PFSK-1 (cell line): Measurements from ENCODE around the gene HBD.

ENCODE experiments used
- FOXP2 ChIP-seq: optimal IDR thresholded peaks from 2 replicates; pipeline ENCODE3; 2011; ENCODE audit warnings: borderline replicate concordance, control low read depth, inconsistent platforms; ENCODE audit not compliant: insufficient read depth; ENCODE audit errors: extremely low read length, extremely low read depth
- POLR2AphosphoS5 ChIP-seq: IDR thresholded peaks from 2 replicates; pipeline ENCODE4 v1.6.1; 2012; ENCODE audit warnings: low read depth, mild to moderate bottlenecking, control low read depth, low read length, moderate library complexity
- SIN3A ChIP-seq: IDR thresholded peaks from 2 replicates; pipeline ENCODE4 v1.6.1; 2012; ENCODE audit warnings: mild to moderate bottlenecking, low read length, moderate library complexity, borderline replicate concordance; ENCODE audit not compliant: insufficient read depth
- TAF1 ChIP-seq: IDR thresholded peaks from 2 replicates; pipeline ENCODE4 v1.6.1; 2012; ENCODE audit warnings: low read length, control low read depth, borderline replicate concordance; ENCODE audit not compliant: insufficient read depth
- TF ChIP-seq, protein P1 (sequence below), 2 experiments: IDR thresholded peaks; 2 replicates each; pipeline versions ENCODE4 v1.6.1 to v1.8.0; 2011 to 2012; ENCODE audit warnings: low read depth in 2 of 2, low read length in 2 of 2, control low read depth in 1 of 2, inconsistent platforms in 1 of 2, mild to moderate bottlenecking in 1 of 2, moderate library complexity in 1 of 2; ENCODE audit not compliant: insufficient read depth in 1 of 2

The HBD gene

GRCh38 chr11:5275369-5276110, 41.3 kb upstream of the HBD start:
- no peak for TF ChIP-seq SIN3A
- TF ChIP-seq FOXP2, result no peak
- no peak for TF ChIP-seq POLR2AphosphoS5
- TF ChIP-seq, protein P1, sequence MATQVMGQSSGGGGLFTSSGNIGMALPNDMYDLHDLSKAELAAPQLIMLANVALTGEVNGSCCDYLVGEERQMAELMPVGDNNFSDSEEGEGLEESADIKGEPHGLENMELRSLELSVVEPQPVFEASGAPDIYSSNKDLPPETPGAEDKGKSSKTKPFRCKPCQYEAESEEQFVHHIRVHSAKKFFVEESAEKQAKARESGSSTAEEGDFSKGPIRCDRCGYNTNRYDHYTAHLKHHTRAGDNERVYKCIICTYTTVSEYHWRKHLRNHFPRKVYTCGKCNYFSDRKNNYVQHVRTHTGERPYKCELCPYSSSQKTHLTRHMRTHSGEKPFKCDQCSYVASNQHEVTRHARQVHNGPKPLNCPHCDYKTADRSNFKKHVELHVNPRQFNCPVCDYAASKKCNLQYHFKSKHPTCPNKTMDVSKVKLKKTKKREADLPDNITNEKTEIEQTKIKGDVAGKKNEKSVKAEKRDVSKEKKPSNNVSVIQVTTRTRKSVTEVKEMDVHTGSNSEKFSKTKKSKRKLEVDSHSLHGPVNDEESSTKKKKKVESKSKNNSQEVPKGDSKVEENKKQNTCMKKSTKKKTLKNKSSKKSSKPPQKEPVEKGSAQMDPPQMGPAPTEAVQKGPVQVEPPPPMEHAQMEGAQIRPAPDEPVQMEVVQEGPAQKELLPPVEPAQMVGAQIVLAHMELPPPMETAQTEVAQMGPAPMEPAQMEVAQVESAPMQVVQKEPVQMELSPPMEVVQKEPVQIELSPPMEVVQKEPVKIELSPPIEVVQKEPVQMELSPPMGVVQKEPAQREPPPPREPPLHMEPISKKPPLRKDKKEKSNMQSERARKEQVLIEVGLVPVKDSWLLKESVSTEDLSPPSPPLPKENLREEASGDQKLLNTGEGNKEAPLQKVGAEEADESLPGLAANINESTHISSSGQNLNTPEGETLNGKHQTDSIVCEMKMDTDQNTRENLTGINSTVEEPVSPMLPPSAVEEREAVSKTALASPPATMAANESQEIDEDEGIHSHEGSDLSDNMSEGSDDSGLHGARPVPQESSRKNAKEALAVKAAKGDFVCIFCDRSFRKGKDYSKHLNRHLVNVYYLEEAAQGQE (IDR thresholded peaks at IDR 0.05; ENCODE audit: insufficient read depth in 1 of 2, low read depth in 2 of 2, low read length in 2 of 2), result no peak
- no peak for TF ChIP-seq TAF1

DNA sequence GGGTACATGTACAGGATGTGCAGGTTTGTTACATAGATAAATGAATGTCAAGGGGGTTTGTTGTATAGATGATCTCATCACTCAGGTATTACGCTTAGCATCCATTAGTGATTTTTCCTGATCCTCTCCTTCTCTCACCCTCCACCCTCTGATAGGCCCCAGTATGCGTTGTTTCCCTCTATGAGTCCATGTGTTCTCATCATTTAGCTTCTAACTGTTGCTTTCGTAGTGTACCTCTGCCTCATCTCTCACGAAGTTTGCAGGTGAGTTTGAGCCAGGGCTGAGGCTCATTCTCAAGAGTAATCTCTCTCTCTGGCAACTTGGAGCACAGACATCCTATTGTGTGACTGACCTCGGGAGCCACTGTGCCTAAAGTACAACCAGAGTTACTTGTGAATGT, 40.1 kb upstream of the HBD start:
- no peak for TF ChIP-seq SIN3A
- no peak for TF ChIP-seq FOXP2
- TF ChIP-seq POLR2AphosphoS5, result no peak
- TF ChIP-seq TAF1, result no peak
- TF ChIP-seq, protein P1 (IDR thresholded peaks at IDR 0.05; ENCODE audit: insufficient read depth in 1 of 2, low read depth in 2 of 2, low read length in 2 of 2), result no peak

DNA sequence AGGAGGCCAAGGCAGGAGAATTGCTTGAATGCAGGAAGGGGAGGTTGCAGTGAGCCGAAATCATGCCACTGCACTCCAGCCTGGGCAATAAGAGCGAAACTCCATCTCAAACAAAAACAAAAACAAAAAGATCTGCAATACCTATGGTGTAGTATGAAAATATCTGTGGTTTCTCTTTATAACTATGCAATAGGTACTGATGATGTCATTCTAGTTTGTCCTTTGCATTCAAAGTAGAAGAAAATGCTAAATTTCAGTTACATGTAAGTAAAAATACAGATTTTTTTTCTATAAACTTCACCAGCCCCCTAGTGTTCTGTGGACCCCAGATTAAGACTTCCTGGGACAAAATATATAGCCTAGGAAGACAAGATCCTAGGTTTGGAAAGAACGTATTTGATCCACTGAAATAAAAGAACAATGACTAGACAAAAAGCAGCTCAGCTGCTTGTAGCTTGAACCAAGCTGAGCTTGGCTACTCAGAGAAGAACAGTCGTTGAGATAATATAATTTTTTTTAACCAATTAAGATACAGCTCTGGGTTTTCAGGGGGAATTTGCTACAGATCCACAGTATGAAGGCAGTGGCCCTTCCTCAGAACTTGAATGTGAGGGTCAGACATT, 38.2 kb upstream of the HBD start:
- no peak for TF ChIP-seq POLR2AphosphoS5

- TF ChIP-seq, protein P1 (IDR thresholded peaks at IDR 0.05; ENCODE audit: insufficient read depth in 1 of 2, low read depth in 2 of 2, low read length in 2 of 2), result no peak
- TF ChIP-seq FOXP2, result no peak
These were observed 35.4 kb upstream of the HBD start, which contains the start of gene HBE1 for GRCh38 chr11:5269715-5270147. Gene HBE1, minus strand, starts transcription at chr11:5269945. Its CDS starts 55 bp downstream, at chr11:5269890.

GRCh38 chr11:5267033-5267563, 32.8 kb upstream of the HBD start:
- TF ChIP-seq TAF1 (no peak), FOXP2 (no peak), SIN3A (no peak)
- TF ChIP-seq, protein P1 (IDR thresholded peaks at IDR 0.05; ENCODE audit: insufficient read depth in 1 of 2, low read depth in 2 of 2, low read length in 2 of 2), result no peak
